ENCODE measurements around the gene CCDC157. TPM values are rescaled to one million over a fixed set of nuclear protein-coding genes. Genes with fewer than 3 reads are reported as not detected.

The CCDC157 gene
- total RNA-seq, 2 donors from 2014 or later = 6.7 to 9.4 TPM

- no peak for ATAC-seq
- DNase-seq = no peak
- H3K4me1 Mint-ChIP-seq = peaks cover 4% of the 10 kb centered on the region
Observed at GRCh38 chr22:30372915-30373314, 16.1 kb downstream of the CCDC157 start.

GRCh38 chr22:30373331-30374325 lies 16.8 kb downstream of the CCDC157 start:
- ATAC-seq = no peak
- Mint-ChIP-seq H3K4me3 (no peak overlapping the region), H3K27me3 (no peaks in the 10 kb centered on the region), H3K27ac (no peak overlapping the region), H3K36me3 (ENCODE audit: low read depth) (no peaks in the 10 kb centered on the region), H3K4me1 (peaks cover 4% of the 10 kb centered on the region)
- no peaks in the 10 kb centered on the region for H3K9me3 ChIP-seq (ENCODE audit: control insufficient read depth, low read length, poor library complexity, severe bottlenecking)
- DNase-seq = no peak

More at GRCh38 chr22:30372915-30373314, 16.1 kb downstream of the CCDC157 start:
- no peak overlapping the region for H3K27ac Mint-ChIP-seq
- H3K4me3 Mint-ChIP-seq = no peak overlapping the region
- H3K36me3 Mint-ChIP-seq (ENCODE audit: low read depth) = no peaks in the 10 kb centered on the region
- H3K9me3 ChIP-seq (ENCODE audit: control insufficient read depth, low read length, poor library complexity, severe bottlenecking) = no peaks in the 10 kb centered on the region
- no peaks in the 10 kb centered on the region for H3K27me3 Mint-ChIP-seq

- no peaks in the 10 kb centered on the region for H3K9me3 ChIP-seq (ENCODE audit: control insufficient read depth, low read length, poor library complexity, severe bottlenecking)
- H3K4me3 Mint-ChIP-seq = no peak overlapping the region
- no peaks in the 10 kb centered on the region for H3K36me3 Mint-ChIP-seq (ENCODE audit: low read depth)
- ATAC-seq (no peak), DNase-seq (no peak)
- H3K27ac Mint-ChIP-seq = no peak overlapping the region
- H3K27me3 Mint-ChIP-seq = no peaks in the 10 kb centered on the region
- H3K4me1 Mint-ChIP-seq = peaks cover 3% of the 10 kb centered on the region
Observed at GRCh38 chr22:30375312-30375849, 18.6 kb downstream of the CCDC157 start.

GRCh38 chr22:30380011-30380410 lies 23.2 kb downstream of the CCDC157 start:
- no peaks in the 10 kb centered on the region for H3K9me3 ChIP-seq (ENCODE audit: control insufficient read depth, low read length, poor library complexity, severe bottlenecking)
- Mint-ChIP-seq H3K36me3 (ENCODE audit: low read depth) (peaks cover 2% of the 10 kb centered on the region), H3K4me1 (no peaks in the 10 kb centered on the region), H3K27me3 (no peaks in the 10 kb centered on the region), H3K4me3 (no peak overlapping the region), H3K27ac (peak overlapping the region; percentile 47)
- DNase-seq (no peak), ATAC-seq (no peak)

GRCh38 chr22:30381264-30381663 lies 24.5 kb downstream of the CCDC157 start:
- Mint-ChIP-seq H3K27me3 (no peaks in the 10 kb centered on the region), H3K4me1 (peaks cover 2% of the 10 kb centered on the region), H3K27ac (peak overlapping the region; percentile 47), H3K4me3 (no peak overlapping the region), H3K36me3 (ENCODE audit: low read depth) (peaks cover 2% of the 10 kb centered on the region)
- no peaks in the 10 kb centered on the region for H3K9me3 ChIP-seq (ENCODE audit: control insufficient read depth, low read length, poor library complexity, severe bottlenecking)
- DNase-seq = no peak
- no peak for ATAC-seq

- H3K27ac Mint-ChIP-seq = no peak overlapping the region
- ATAC-seq (no peak), DNase-seq (no peak)
- H3K27me3 Mint-ChIP-seq = no peaks in the 10 kb centered on the region
- H3K4me1 Mint-ChIP-seq = peaks cover 4% of the 10 kb centered on the region
- peaks cover 2% of the 10 kb centered on the region for H3K36me3 Mint-ChIP-seq (ENCODE audit: low read depth)
- H3K9me3 ChIP-seq (ENCODE audit: control insufficient read depth, low read length, poor library complexity, severe bottlenecking) = no peaks in the 10 kb centered on the region
- no peak overlapping the region for H3K4me3 Mint-ChIP-seq
Observed at GRCh38 chr22:30382340-30382739, 25.5 kb downstream of the CCDC157 start.

- no peak for ATAC-seq
Observed at GRCh38 chr22:30383061-30383460, 26.3 kb downstream of the CCDC157 start.

GRCh38 chr22:30385942-30386341 lies 29.1 kb downstream of the CCDC157 start:
- no peak overlapping the region for H3K27ac Mint-ChIP-seq
- H3K4me1 Mint-ChIP-seq = peaks cover 7% of the 10 kb centered on the region
- no peak for ATAC-seq

More at GRCh38 chr22:30383061-30383460, 26.3 kb downstream of the CCDC157 start:
- no peaks in the 10 kb centered on the region for H3K9me3 ChIP-seq (ENCODE audit: control insufficient read depth, low read length, poor library complexity, severe bottlenecking)
- no peak overlapping the region for H3K4me3 Mint-ChIP-seq
- peaks cover 2% of the 10 kb centered on the region for H3K36me3 Mint-ChIP-seq (ENCODE audit: low read depth)
- no peaks in the 10 kb centered on the region for H3K27me3 Mint-ChIP-seq
- DNase-seq = no peak
- H3K27ac Mint-ChIP-seq = no peak overlapping the region
- H3K4me1 Mint-ChIP-seq = peaks cover 7% of the 10 kb centered on the region

GRCh38 chr22:30386608-30386959 lies 29.8 kb downstream of the CCDC157 start:
- H3K36me3 Mint-ChIP-seq (ENCODE audit: low read depth) = no peaks in the 10 kb centered on the region
- DNase-seq (no peak), ATAC-seq (no peak)
- peaks cover 11% of the 10 kb centered on the region for H3K4me1 Mint-ChIP-seq
- H3K27me3 Mint-ChIP-seq = peaks cover 4% of the 10 kb centered on the region
- H3K27ac Mint-ChIP-seq = no peak overlapping the region
- H3K4me3 Mint-ChIP-seq = peak overlapping the region; percentile 81
- no peaks in the 10 kb centered on the region for H3K9me3 ChIP-seq (ENCODE audit: control insufficient read depth, low read length, poor library complexity, severe bottlenecking)

More at GRCh38 chr22:30385942-30386341, 29.1 kb downstream of the CCDC157 start:
- H3K4me3 Mint-ChIP-seq = peak overlapping the region; percentile 81
- no peak for DNase-seq
- no peaks in the 10 kb centered on the region for H3K27me3 Mint-ChIP-seq
- H3K9me3 ChIP-seq (ENCODE audit: control insufficient read depth, low read length, poor library complexity, severe bottlenecking) = no peaks in the 10 kb centered on the region
- peaks cover under 1% of the 10 kb centered on the region for H3K36me3 Mint-ChIP-seq (ENCODE audit: low read depth)

- ATAC-seq = peak; percentile 90
- Mint-ChIP-seq H3K4me3 (peak within 1 kb of the TSS; percentile 81), H3K27ac (no peak within 1 kb of the TSS), H3K27me3 (peaks cover 5% of the 10 kb centered on the region), H3K36me3 (ENCODE audit: low read depth) (no peaks in the 10 kb centered on the region), H3K4me1 (peaks cover 11% of the 10 kb centered on the region)
- peak; percentile 79 to 85 (median 82) for DNase-seq
- no peaks in the 10 kb centered on the region for H3K9me3 ChIP-seq (ENCODE audit: control insufficient read depth, low read length, poor library complexity, severe bottlenecking)
Observed at GRCh38 chr22:30386960-30387827, 30.4 kb downstream of the CCDC157 start, which contains the start of gene RNF215. RNF215 (minus strand) TSS chr22:30387411; CDS start chr22:30387313, 98 bp downstream.

GRCh38 chr22:30390974-30391691 lies 34.3 kb downstream of the CCDC157 start:
- Mint-ChIP-seq H3K4me3 (no peak overlapping the region), H3K27ac (peak overlapping the region; percentile 98), H3K36me3 (ENCODE audit: low read depth) (no peaks in the 10 kb centered on the region), H3K27me3 (peaks cover 5% of the 10 kb centered on the region), H3K4me1 (peaks cover 17% of the 10 kb centered on the region)
- no peaks in the 10 kb centered on the region for H3K9me3 ChIP-seq (ENCODE audit: control insufficient read depth, low read length, poor library complexity, severe bottlenecking)
- ATAC-seq = peak; percentile 72
- peak; percentile 59 to 69 (median 64) for DNase-seq

GRCh38 chr22:30392661-30393321 lies 36.0 kb downstream of the CCDC157 start:
- H3K4me3 Mint-ChIP-seq = no peak overlapping the region
- no peaks in the 10 kb centered on the region for H3K9me3 ChIP-seq (ENCODE audit: control insufficient read depth, low read length, poor library complexity, severe bottlenecking)
- no peak overlapping the region for H3K27ac Mint-ChIP-seq
- H3K36me3 Mint-ChIP-seq (ENCODE audit: low read depth) = no peaks in the 10 kb centered on the region
- ATAC-seq = no peak
- DNase-seq = no peak
- peaks cover 5% of the 10 kb centered on the region for H3K27me3 Mint-ChIP-seq
- peaks cover 22% of the 10 kb centered on the region for H3K4me1 Mint-ChIP-seq

Measured in T-helper 17 cell (primary cell).